ENCODE data around the gene CUBN. TPM values are rescaled to one million over a fixed set of nuclear protein-coding genes. Genes with fewer than 3 reads are reported as not detected.
A peak's percentile ranks its signal among the peaks of the same experiment; 100 is the strongest.

CUBN gene
- total RNA-seq, 2 experiments from 2014 or later = 0.25 to 0.43 TPM

DNA sequence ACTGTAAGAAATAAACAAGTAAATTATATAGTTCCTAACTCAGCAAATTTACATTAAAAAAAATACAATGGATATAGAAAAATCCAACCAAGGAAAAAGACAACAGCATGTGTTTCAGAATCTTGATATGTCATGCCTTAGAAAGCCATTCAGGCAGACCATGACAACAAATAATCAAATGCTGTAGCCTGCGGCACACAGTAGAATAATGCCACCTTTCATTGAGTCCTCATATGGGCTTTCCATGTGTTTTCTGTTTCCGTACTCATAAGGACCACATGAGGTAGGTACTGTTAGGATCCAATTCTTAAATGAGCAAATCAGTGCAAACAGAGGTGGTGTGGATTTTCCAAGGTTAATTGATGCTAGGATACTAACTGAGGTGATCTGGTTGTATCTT is 138.6 kb downstream of the CUBN start:
- POLR2A ChIA-PET = interaction anchor here (0.7 kb wide), 1 partner anchor 41 kb away, joined by 3 read pairs; no protein-coding TSS in a partner anchor
- Mint-ChIP-seq H3K27me3 (no peaks in the 10 kb centered on the region), H3K9me3 (ENCODE audit: low read depth) (no peaks in the 10 kb centered on the region), H3K36me3 (ENCODE audit: low read depth) (no peaks in the 10 kb centered on the region), H3K4me3 (no peak overlapping the region), H3K4me1 (peaks cover 6% of the 10 kb centered on the region), H3K27ac (no peak overlapping the region)
- intact Hi-C loops (cut with DNase I, micrococcal nuclease) = no loop called here
- no peak for DNase-seq
- CTCF ChIA-PET = no interaction called here
- no peak for ATAC-seq

DNA sequence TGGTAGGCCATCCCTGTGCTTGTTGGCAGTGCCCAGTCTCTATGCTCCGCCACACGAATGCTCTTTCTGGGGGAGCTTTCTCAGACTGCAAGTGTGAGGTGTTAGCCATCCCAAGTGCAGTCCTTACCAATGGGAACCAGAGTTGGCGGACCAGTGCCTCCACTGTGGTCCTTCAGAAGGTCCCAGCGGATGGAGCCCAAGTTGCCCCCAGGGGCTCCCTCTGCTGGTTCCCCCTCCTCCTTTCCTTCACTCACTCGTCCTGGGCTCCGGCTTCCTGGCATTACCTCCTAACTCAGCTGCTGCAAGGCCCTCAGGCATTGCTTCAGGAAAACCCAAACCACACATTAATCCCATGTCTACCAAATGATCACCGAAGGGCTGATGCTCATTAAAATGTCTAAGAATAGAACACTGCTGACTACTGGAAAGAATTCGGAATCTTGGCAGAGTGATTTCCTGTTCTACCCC is 139.8 kb downstream of the CUBN start:
- ChIA-PET POLR2A (no interaction called here), CTCF (no interaction called here)
- intact Hi-C loops (cut with DNase I, micrococcal nuclease) = no loop called here
- Mint-ChIP-seq H3K4me1 (no peaks in the 10 kb centered on the region), H3K27me3 (no peaks in the 10 kb centered on the region), H3K36me3 (ENCODE audit: low read depth) (no peaks in the 10 kb centered on the region), H3K4me3 (no peak overlapping the region), H3K9me3 (ENCODE audit: low read depth) (no peaks in the 10 kb centered on the region), H3K27ac (no peak overlapping the region)
- ATAC-seq = no peak
- DNase-seq = no peak

DNA sequence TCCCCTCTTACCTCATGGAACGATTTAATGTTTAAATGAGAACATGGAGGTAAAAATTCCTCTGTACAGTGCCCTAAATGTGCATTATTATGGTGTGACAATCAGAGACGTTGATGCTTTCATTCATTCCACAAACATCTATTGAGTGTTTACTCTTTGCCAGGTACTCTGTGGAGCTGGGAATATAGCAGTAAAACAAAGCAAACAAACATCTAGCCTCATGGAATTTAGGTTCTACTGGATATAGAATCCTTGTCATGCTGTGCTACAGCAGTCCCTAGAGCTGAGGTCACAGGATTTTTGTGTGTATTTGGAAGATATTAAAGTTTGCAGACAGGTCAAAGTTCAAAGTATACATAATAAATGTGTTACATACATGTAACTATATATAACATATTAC is 140.7 kb downstream of the CUBN start:
- no peaks in the 10 kb centered on the region for H3K9me3 Mint-ChIP-seq (ENCODE audit: low read depth)
- H3K4me1 Mint-ChIP-seq = no peaks in the 10 kb centered on the region
- no peaks in the 10 kb centered on the region for H3K27me3 Mint-ChIP-seq
- no peak overlapping the region for H3K27ac Mint-ChIP-seq
- no peaks in the 10 kb centered on the region for H3K36me3 Mint-ChIP-seq (ENCODE audit: low read depth)
- intact Hi-C loops (cut with DNase I, micrococcal nuclease) = no loop called here
- ATAC-seq (no peak), DNase-seq (no peak)
- CTCF ChIA-PET = interaction anchor here (1.2 to 2.5 kb wide), 2 partner anchors 8 to 10 kb away, joined by 4 to 7 read pairs; no protein-coding TSS in a partner anchor
- no peak overlapping the region for H3K4me3 Mint-ChIP-seq
- POLR2A ChIA-PET = no interaction called here

DNA sequence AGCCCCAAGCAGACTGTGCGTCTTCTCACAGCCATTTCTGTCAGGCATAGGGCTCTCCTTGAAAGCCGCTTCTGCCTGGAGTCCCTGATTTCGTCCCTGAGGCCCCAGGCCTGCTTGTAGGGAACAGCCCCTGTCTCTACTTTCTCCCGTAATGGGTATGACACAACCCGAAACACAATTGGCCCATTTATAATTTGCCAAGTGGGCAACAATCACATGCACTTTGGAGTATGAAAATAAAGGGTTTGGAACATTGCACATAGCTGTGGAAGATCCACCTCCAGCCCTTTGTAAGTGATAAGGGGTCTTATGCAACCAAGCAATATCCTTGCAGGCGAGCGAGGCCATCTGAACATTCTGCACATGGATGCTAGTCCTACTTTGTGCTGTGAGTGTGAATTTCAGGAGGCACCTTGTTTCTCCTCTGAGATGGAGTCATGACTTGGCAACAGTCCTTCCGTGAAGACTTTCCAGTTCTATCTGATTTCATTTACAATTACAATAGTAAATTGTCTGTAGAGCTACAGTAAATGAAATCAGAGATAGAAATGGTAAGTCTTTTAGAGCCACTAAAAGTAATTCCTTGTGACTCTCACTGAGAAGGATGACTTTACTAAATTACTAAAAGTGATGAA is 141.5 kb downstream of the CUBN start:
- CTCF ChIA-PET = interaction anchor here (1.2 to 2.5 kb wide), 2 partner anchors 9 to 10 kb away, joined by 4 to 7 read pairs; no protein-coding TSS in a partner anchor
- Mint-ChIP-seq H3K9me3 (ENCODE audit: low read depth) (no peaks in the 10 kb centered on the region), H3K4me3 (no peak overlapping the region), H3K36me3 (ENCODE audit: low read depth) (no peaks in the 10 kb centered on the region), H3K27ac (no peak overlapping the region), H3K4me1 (no peaks in the 10 kb centered on the region), H3K27me3 (no peaks in the 10 kb centered on the region)
- intact Hi-C loops (cut with DNase I, micrococcal nuclease) = no loop called here
- DNase-seq (no peak), ATAC-seq (no peak)
- POLR2A ChIA-PET = no interaction called here

DNA sequence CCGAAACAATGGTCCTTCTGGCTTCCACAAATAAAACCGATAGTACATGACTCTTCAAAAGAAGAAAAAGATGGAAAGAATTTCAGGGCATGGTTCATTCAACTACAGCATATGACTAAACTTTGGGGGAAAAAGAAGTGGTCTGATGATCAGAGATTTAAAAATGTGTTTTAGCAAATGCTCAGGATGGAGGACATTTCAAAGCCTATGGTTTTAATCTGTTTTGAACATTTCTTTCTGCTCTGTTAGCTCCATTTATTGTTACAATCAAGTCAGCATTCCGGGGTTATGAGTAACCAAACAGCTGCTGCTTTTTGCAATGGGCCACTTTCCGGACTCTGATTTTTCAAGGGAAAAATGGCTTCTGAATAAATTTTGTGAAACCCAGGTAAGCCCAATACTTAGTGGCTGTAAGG is 142.4 kb downstream of the CUBN start:
- intact Hi-C loops (cut with DNase I, micrococcal nuclease) = no loop called here
- ATAC-seq = no peak
- DNase-seq = no peak
- H3K27ac Mint-ChIP-seq = no peak overlapping the region
- no peaks in the 10 kb centered on the region for H3K36me3 Mint-ChIP-seq (ENCODE audit: low read depth)
- POLR2A ChIA-PET = no interaction called here
- CTCF ChIA-PET = interaction anchor here (2.5 kb wide), 1 partner anchor 10 kb away, joined by 7 read pairs; no protein-coding TSS in a partner anchor
- H3K4me3 Mint-ChIP-seq = no peak overlapping the region
- H3K9me3 Mint-ChIP-seq (ENCODE audit: low read depth) = no peaks in the 10 kb centered on the region
- H3K27me3 Mint-ChIP-seq = no peaks in the 10 kb centered on the region
- H3K4me1 Mint-ChIP-seq = no peaks in the 10 kb centered on the region

DNA sequence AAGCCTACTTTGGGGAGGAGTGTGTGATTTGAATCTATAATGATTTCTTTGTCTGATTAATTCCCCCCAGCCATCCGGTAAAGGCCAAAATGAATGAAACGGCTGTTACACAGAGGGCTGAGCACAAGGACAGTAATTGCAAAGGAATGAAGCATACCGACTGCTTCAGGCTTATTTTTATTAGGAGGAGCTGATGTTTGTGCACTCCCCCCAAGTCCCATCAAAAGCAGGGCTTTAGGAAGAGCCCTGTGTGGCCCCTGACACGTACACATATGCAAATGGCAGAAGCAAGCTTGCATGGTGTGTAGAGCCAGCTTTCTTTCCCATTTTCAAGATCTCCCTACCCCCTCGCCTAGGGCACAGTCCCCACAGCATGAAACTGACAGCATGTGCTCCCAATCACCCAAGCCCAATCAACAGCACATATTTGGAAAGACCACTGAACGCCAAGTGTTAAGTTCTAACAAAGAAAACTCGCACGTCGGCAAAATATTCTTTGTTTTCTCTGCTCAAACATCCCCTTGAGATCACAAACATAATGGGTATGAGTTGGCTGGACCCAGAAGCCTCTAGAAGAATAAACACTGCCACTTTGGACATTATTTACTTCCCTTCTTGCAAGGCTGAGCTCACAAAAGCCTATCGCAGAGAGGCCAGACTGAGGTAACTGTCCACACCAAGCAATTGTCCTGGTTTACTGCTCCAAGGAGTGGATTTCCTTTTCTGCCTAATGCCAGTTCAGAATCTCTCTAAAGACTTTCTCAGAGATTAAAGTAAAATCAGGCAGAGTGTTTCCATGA is 143.0 kb downstream of the CUBN start:
- DNase-seq = no peak
- no peaks in the 10 kb centered on the region for H3K36me3 Mint-ChIP-seq (ENCODE audit: low read depth)
- ChIA-PET POLR2A (no interaction called here), CTCF (interaction anchor here (2.5 kb wide), 1 partner anchor 10 kb away, joined by 7 read pairs; no protein-coding TSS in a partner anchor)
- no peak overlapping the region for H3K27ac Mint-ChIP-seq
- H3K4me3 Mint-ChIP-seq = no peak overlapping the region
- no peak for ATAC-seq
- intact Hi-C loops (cut with DNase I, micrococcal nuclease) = no loop called here
- H3K4me1 Mint-ChIP-seq = no peaks in the 10 kb centered on the region
- H3K9me3 Mint-ChIP-seq (ENCODE audit: low read depth) = no peaks in the 10 kb centered on the region
- H3K27me3 Mint-ChIP-seq = no peaks in the 10 kb centered on the region

DNA sequence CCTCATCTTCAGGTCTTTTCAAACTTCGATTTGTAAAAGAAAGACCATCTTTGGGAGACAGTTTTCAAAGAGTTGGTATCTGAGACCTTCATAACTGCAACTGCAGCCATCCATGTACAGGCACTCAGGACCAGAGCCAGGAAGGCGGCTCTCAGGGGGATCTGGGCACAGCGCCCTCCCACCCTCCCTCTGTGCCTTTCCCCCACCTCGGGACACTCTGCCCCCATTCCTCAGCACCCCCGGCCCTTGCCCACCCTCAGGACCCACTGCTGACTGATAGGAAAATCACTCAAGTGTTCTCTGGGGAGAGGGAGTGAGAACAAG is 143.6 kb downstream of the CUBN start:
- H3K27ac Mint-ChIP-seq = no peak overlapping the region
- CTCF ChIA-PET = no interaction called here
- H3K36me3 Mint-ChIP-seq (ENCODE audit: low read depth) = no peaks in the 10 kb centered on the region
- POLR2A ChIA-PET = no interaction called here
- DNase-seq = no peak
- no peaks in the 10 kb centered on the region for H3K9me3 Mint-ChIP-seq (ENCODE audit: low read depth)
- no peaks in the 10 kb centered on the region for H3K4me1 Mint-ChIP-seq
- intact Hi-C loops (cut with DNase I, micrococcal nuclease) = no loop called here
- no peak overlapping the region for H3K4me3 Mint-ChIP-seq
- no peaks in the 10 kb centered on the region for H3K27me3 Mint-ChIP-seq
- no peak for ATAC-seq

DNA sequence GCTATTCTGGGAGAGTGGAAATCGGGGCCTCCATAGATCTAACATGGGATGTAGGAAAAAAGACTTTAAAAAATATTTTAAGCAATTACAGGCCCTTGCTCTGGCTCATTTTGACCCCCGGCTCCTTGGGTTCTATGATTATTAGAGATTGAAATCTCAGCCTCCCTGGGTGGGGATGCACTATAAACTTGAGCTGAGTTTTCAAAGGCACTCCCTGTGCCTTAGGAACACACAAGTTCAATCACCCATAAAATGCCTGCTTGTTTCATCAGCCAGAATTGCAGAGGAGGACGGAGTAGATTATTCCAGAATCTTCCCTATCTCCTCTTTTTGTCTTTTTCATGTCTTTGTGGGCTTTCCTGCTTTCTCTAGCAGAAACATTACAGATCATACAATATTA is 145.4 kb downstream of the CUBN start:
- no peak for ATAC-seq
- no peak for DNase-seq
- ChIA-PET CTCF (no interaction called here), POLR2A (no interaction called here)
- no peaks in the 10 kb centered on the region for H3K27me3 Mint-ChIP-seq
- no peaks in the 10 kb centered on the region for H3K4me1 Mint-ChIP-seq
- no peaks in the 10 kb centered on the region for H3K9me3 Mint-ChIP-seq (ENCODE audit: low read depth)
- intact Hi-C loops (cut with DNase I, micrococcal nuclease) = no loop called here
- peaks cover 2% of the 10 kb centered on the region for H3K36me3 Mint-ChIP-seq (ENCODE audit: low read depth)
- H3K27ac Mint-ChIP-seq = no peak overlapping the region
- no peak overlapping the region for H3K4me3 Mint-ChIP-seq

DNA sequence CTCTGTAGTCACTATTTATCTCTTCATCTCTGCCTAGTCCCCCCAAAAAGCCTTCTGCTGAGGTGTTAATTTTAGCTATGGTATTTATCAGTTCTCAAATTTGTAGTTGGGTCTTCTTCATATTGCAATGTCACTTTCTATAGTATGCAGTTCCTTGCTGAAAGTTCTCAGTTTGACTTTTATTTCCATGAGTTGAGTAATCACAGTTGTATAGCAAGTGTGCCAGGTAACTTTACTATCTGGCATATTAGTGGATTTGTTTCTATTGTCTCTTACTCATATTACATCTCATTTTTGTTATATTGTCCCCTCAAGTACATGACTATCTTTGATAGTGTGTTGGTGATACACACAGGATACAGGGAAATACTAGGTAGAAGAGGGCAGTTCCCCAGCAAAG is 152.8 kb downstream of the CUBN start:
- CTCF ChIA-PET = no interaction called here
- no peak for DNase-seq
- H3K27ac Mint-ChIP-seq = no peak overlapping the region
- POLR2A ChIA-PET = no interaction called here
- H3K27me3 Mint-ChIP-seq = no peaks in the 10 kb centered on the region
- no peak overlapping the region for H3K4me3 Mint-ChIP-seq
- intact Hi-C loops (cut with DNase I, micrococcal nuclease) = no loop called here
- peak; percentile 64 for ATAC-seq
- peaks cover 4% of the 10 kb centered on the region for H3K36me3 Mint-ChIP-seq (ENCODE audit: low read depth)
- peaks cover 15% of the 10 kb centered on the region for H3K4me1 Mint-ChIP-seq
- H3K9me3 Mint-ChIP-seq (ENCODE audit: low read depth) = no peaks in the 10 kb centered on the region

DNA sequence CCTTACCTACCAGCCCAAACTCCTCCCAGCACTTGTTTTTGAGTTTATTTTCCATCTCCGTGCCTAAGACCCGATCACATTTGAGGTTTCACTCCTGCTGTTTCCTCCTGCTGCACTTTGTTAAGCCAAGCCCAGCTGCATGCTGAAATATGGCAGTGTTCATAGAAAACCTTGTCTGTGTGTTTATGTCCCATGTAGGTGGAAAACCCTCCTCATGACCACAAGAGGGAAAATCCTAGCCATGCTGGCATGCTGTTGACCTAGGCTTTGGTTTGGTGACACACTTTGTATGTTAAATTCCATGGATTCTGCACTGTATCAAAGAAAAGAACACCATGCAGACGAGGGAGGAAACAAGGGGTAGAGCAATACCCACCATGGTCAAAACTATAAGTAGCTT is 154.4 kb downstream of the CUBN start:
- CTCF ChIA-PET = no interaction called here
- H3K4me3 Mint-ChIP-seq = no peak overlapping the region
- DNase-seq (no peak), ATAC-seq (no peak)
- H3K27me3 Mint-ChIP-seq = no peaks in the 10 kb centered on the region
- no peaks in the 10 kb centered on the region for H3K9me3 Mint-ChIP-seq (ENCODE audit: low read depth)
- intact Hi-C loops (cut with DNase I, micrococcal nuclease) = no loop called here
- peaks cover 15% of the 10 kb centered on the region for H3K4me1 Mint-ChIP-seq
- no peak overlapping the region for H3K27ac Mint-ChIP-seq
- H3K36me3 Mint-ChIP-seq (ENCODE audit: low read depth) = peaks cover 2% of the 10 kb centered on the region
- POLR2A ChIA-PET = interaction anchor here (0.6 kb wide), 1 partner anchor 92 kb away, joined by 3 read pairs; no protein-coding TSS in a partner anchor

DNA sequence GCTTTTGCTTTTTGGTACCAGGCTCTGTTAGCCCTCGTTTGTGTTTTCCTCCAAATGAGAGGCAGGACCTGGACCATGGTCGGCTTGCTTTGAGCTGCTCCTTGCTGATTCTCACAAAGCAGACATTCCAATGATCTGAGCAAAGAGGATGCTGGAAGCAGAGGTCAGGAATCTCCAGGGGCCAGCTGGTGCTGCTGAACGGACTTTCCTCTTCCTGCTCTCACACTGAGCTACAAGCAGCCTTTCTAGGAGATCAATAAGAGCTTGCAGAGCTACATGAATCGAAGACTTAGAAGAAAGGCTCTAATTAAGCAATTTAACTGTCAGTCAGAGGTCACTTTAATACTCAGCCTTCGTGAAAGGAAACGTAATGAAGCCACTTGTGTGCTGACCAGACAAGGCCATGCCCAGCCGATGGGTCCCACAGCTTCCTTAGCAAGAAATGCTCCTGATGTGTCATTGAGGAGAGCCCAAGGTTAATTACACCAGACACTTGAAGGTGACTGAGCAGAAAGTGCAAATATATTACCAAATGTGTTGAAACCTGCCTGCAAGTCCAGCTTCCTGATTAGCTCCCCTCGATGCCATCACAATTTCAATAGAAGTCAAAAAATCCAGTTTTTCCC is 161.1 kb downstream of the CUBN start:
- ATAC-seq = no peak
- no peak for DNase-seq
- Mint-ChIP-seq H3K36me3 (ENCODE audit: low read depth) (no peaks in the 10 kb centered on the region), H3K9me3 (ENCODE audit: low read depth) (no peaks in the 10 kb centered on the region), H3K4me3 (no peak overlapping the region), H3K27ac (no peak overlapping the region), H3K4me1 (peaks cover 24% of the 10 kb centered on the region), H3K27me3 (no peaks in the 10 kb centered on the region)
- CTCF ChIA-PET = interaction anchor here (0.9 to 1.5 kb wide), 2 partner anchors 33 to 288 kb away, joined by 3 read pairs; no protein-coding TSS in a partner anchor
- intact Hi-C loops (cut with DNase I, micrococcal nuclease) = no loop called here
- POLR2A ChIA-PET = no interaction called here
